GM19395 (cell line): ENCODE results near the gene WNT7B.

Experiments used
- ATAC-seq: cut with Tn5 transposase; IDR thresholded peaks from one replicate; pipeline ENCODE4 v1.9.1; 2021; ENCODE audit warnings: mild to moderate bottlenecking, moderate library complexity; ENCODE audit not compliant: unreplicated experiment

WNT7B gene

GRCh38 chr22:45933506-45934167 lies 43.3 kb downstream of the WNT7B start:
- no peak for ATAC-seq

DNA sequence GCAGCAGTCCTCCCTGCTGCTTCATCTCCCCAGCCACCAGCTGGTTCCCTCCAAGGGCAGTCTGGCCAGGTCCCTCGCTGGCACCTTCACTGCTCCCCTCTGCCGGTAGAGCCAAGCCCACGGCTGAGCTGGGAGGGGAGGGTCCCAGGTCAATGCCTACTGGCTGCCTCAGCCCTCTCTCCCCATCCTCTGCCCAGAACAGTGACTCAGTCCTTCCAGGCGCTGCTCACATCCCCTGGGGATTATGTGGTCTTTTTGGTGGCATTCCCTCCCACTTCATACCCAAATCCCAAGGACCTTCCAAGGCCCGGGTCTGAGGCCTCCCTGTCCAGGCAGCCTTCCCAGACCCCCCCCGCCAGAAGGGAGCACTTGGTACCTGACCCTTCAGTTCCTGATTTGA lies 44.9 kb downstream of the WNT7B start:
- ATAC-seq: no peak

DNA sequence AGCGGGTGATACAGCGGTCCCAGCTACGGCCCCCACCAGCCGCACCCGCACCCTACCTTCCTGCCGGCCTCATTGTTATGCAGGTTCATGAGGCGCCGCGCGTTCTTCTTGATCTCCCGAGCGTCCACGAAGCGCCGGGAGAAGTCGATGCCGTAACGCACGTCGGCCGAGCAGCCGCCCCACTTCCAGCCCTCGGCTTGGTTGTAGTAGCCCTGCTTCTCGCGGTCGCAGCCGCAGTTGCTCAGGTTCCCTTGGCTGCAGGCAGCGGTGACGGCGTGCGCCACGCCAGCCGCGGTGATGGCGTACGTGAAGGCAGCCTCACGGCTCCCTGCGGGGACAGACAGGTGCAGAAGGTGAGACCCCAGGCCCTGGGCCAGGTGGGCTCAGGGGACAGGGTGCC lies 45.9 kb downstream of the WNT7B start:
- ATAC-seq: no peak

GRCh38 chr22:45930324-45930723 lies 46.6 kb downstream of the WNT7B start:
- no peak for ATAC-seq

DNA sequence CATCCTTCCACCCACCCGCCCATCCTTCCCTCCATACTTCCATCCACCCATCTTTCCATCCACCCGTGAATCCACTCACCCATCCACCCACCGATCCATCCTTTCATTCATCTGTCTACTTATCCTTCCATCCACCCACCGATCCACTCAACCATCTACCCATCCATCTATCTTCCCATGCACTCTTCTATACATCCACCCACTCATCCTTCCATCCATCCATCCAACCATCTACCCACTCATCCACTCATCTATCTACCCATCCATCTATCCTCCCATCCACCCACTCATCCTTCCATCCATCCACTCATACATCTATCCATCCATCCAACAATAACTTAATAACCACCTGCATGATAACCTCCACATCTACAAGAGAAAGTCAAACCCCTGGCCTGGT lies 47.3 kb downstream of the WNT7B start:
- no peak for ATAC-seq

- ATAC-seq: no peak
Measured at GRCh38 chr22:45928726-45929368, 48.1 kb downstream of the WNT7B start.

- ATAC-seq: no peak
Measured at GRCh38 chr22:45927059-45927458, 49.9 kb downstream of the WNT7B start.

- no peak for ATAC-seq
Measured at GRCh38 chr22:45926433-45926832, 50.5 kb downstream of the WNT7B start.

- ATAC-seq: no peak
Measured at GRCh38 chr22:45925811-45926351, 51.1 kb downstream of the WNT7B start.

DNA sequence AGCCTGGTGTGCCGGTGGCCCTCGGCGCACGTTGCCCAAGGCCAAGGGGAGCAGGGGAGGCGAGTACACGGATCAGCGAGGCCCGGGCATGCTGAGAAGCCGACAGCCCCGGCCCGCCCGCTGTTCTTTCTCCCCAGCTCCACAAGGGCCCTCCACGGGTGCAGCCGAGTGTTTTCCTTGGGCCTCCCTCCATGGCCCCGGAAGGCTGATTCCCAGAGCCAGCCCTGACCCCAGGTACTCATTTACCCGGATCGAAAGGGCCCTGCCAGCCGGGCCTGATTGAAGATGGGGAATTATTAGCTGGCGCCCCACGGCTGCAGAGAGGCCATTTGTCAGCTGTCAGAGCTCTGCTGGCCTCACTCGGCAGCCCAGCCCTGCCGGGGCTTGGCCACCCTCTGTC lies 53.1 kb downstream of the WNT7B start:
- no peak for ATAC-seq

DNA sequence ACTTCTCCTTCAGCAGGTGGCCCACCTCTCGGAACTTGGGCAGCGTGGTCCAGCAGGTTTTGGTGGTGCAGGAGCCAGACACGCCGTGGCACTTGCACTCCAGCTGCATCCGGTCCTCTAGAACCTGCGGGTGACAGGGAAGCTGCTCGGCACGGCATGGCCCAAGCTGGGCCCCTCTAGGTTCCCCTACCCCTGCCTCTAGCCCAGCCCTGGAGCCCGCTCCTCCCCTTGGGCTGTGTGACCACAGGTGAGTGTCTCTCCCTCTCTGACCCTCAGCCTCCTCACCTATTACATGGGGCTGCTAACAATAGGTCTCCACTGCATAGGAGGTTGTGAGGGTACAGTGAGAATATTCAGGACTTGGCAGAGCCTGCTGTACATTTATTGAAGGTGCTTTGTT lies 53.8 kb downstream of the WNT7B start:
- no peak for ATAC-seq

- no peak for ATAC-seq
Measured at GRCh38 chr22:45922661-45923060, 54.3 kb downstream of the WNT7B start.

DNA sequence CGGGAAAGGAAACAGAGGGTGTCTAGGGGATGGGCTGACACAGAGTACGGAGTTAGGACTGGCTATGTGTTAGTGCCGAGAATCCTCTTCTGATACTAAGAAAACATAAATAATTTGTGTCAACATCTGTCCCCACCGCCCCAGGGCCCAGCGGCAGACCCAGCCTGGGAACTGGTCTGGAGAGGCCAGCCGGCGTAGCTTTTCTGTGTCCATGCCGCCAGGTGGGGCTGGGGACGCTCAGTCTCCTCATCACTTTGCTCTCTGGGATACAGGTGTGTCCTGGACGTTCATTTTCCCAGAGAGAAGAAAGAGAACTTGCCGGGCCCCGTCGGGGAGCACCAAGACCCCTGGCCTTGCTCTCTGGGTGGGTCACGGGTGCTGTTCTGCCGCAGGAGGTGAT lies 54.7 kb downstream of the WNT7B start:
- no peak for ATAC-seq

DNA sequence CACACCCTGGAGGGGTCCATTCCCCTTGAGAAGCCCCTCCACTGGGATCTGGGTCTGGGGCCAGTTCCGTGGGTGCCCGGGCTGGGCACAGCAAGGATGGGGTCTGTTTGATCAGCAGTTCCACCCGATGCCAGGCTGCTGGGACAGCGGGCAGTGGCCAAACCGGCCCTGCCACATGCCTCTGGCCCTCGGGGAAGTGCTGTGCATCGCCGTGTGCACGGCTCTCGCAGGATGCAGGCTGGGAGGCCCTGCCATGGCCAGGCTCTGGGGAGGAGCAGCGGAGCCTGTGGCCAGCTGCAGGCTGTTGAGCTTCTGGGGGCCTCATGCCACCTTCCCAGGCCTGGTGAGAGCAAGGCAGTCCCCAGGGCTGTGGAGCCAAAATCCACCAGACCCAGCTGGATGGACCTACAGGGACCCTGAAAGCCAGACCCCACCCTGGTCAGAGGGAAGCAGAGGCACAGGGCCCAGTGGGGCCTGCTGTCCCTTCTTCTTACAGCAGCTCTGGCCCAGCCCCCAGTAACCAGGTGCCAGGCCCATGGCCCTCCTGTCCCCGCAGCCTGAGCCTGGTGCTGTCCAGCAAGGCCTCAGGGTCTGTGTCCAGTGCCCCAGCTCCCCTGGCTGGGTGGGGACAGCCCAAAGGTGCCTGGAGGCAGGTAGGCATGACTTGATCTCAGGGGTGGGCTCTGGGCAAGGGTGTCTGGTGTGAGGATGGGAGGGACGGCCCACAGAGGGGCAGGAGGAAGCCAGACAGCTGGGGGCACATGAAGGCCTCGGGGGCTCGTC lies 57.3 kb downstream of the WNT7B start:
- no peak for ATAC-seq

DNA sequence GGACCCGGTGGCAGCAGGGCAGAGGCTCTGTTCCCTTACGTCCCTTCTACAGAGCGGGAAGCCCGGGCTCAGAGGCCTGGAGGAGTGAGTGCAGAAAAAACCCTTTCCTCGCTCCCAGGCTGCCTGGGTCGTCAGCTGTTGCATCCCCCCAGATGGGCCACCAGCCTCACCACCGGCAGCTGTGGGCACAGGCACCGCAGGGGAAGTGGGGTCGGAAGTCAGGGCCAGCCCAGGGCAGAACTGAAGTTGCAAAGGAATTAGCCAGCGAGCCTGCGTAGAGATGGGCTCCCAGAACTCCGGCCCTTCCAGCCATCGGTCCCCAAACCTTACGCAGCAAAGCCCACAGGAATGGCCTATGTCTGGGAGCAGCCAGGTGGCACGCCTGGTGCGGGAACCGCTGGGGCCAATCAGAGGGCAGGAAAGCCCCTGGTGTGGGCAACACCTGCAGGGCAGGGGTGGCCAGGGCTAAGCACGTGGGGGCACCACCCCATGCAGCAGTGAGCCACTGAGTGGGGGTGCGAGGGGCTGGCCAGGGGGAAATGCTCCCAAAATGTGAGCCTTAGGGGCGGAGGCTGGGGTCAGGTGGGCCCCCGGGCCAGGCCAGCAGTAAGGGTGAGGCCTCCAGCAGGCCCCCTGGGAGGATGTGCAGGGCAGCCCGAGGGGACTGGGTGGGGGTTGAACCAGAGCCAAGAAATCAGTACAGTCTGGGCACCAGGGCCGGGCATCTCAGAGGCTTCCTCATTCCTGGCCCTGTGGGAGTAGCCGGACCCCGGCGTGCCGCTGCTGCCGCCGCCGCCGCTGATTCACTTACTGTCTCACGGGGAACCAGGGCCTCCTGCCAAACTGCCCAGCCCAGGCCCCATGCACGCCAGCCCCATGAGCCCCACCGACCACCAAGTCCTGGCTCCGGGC lies 58.2 kb downstream of the WNT7B start:
- ATAC-seq: no peak

- ATAC-seq: no peak
Measured at GRCh38 chr22:45917700-45918458, 59.1 kb downstream of the WNT7B start.

- ATAC-seq: no peak
Measured at GRCh38 chr22:45917146-45917545, 59.8 kb downstream of the WNT7B start.

- ATAC-seq: no peak
Measured at GRCh38 chr22:45916515-45916914, 60.4 kb downstream of the WNT7B start.

DNA sequence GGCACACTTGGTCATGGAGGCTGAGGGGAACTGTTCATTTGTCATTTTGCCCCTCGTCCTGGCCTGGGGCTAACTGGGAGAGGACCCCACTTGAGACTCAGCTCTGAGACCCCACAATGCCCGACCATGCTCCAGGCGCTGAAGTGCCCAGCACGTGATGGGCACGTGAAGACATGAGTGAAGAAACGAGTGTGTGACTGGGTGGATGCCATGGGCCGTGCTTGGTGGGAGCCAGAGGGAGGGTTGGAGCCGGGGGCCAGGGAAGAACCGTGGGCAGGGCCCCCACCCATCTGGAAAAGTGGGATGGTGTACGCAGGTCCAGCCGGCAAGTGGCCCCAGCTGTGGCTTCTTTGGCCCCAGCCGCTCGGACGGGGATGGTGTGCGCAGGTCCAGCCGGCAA lies 61.1 kb downstream of the WNT7B start:
- no peak for ATAC-seq

- no peak for ATAC-seq
Measured at GRCh38 chr22:45915151-45915550, 61.8 kb downstream of the WNT7B start.
